Kidney glomerular epithelial cell (primary cell): ENCODE data around the gene BCAT1.
"Not testable (repeated sequence)": the region's sequence is repeated elsewhere in the genome, so short reads cannot be mapped to it uniquely, and the experiment has no call there.

ENCODE experiments used
- DNase-seq: peaks from one replicate; lab custom pipeline; 2025; lab: John Stamatoyannopoulos, UW

The BCAT1 gene

DNA sequence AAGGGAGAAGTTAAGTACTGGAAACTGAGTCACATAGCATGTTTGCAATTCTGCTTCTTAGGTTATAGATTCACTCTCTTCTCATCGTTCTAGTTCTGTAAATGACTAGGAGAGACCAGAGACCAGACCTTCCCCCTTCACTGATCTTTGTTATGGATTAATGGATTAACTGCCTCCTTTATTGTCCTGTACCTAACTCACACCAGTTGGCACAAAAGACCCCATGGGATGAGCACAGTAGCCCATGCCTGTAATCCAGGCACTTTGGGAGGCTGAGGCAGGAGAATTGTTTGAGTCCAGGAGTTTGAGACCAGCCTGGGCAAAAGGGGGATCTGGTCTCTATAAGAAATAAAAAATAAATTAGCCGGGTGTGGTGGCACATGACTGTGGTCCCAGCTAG lies 20.8 kb downstream of the BCAT1 start:
- DNase-seq, result no peak

DNA sequence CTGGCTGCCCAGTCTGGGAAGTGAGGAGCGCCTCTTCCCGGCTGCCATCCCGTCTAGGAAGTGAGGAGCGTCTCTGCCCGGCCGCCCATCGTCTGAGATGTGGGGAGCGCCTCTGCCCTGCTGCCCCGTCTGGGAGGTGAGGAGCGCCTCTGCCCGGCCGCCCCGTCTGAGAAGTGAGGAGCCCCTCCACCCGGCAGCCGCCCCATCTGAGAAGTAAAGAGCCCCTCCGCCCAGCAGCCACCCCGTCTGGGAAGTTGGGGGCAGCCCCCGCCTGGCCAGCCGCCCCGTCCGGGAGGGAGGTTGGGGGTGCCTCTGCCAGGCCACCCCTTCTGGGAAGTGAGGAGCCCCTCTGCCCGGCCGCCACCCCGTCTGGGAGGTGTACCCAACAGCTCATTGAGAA lies 22.8 kb downstream of the BCAT1 start:
- DNase-seq, result not testable (repeated sequence)

DNA sequence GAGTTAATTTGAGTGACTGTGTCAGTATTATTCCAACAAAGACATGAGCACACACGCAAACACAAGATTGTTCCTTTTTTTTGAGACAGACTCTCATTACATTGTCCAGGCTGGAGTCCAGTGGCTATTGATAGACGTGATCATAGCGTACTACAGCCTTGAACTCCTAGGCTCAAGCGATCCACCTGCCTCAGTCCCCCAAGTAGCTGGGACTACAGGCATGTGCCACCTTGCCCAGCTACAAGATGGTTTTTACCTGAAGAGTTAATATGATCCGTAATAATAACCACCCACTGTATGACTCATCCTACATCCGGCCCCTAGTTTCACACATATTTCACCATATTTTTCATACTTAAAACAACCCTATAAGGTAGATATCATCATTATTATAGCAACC lies 26.8 kb downstream of the BCAT1 start:
- no peak for DNase-seq

DNA sequence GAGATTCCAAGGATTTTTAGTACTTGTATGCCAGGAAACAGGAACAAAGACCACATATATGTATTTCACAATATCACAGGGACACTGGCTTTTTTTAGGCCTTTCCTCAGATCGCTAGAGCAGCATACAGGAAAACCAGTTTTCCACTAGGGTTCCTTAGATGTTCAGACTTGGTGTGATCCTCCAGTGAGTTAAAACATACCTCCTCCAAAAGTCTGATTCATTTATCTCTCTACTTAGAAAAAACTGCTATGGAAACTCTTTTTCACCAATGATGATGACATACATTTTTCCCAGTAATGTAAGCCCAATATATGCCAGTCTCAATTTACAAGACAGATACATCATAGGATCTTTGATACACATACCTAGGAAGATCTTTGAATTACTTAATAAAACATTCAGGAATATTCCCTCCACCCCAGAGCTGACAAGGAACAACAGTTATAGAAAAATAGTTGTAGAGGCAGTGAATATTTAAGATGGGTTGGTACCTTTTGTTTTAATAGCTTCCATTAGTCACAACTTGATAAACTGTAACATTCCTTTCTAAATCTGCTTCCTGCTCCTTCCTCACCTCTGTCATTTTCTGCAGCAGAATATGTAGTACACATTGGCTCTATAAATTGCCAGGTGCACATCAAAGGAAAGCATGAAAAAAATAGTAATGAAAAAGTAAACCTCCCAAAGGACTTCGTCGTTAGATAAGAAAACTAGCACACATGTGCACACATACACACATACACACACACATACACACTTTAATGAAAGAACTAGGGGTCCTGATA lies 27.5 kb downstream of the BCAT1 start:
- DNase-seq, result peak; percentile 14

DNA sequence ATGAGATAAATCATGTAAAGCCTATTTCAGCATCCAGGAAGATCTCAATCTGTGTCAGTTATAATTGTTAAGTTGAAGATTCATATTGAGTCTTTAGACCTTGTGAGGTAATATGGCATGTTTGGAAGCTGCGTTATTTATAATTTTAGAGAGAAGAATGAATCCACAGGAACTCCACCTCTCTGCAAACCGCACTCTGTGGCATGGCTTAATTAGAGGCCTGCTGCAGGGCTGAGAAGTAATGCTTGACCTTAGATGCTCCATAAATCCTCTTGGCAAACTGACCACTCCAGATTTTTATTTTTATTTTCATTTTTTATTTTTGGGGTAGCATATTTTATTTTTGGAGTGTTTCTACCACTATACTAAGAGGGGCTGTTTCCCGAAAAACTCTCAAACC lies 28.8 kb downstream of the BCAT1 start:
- no peak for DNase-seq

DNA sequence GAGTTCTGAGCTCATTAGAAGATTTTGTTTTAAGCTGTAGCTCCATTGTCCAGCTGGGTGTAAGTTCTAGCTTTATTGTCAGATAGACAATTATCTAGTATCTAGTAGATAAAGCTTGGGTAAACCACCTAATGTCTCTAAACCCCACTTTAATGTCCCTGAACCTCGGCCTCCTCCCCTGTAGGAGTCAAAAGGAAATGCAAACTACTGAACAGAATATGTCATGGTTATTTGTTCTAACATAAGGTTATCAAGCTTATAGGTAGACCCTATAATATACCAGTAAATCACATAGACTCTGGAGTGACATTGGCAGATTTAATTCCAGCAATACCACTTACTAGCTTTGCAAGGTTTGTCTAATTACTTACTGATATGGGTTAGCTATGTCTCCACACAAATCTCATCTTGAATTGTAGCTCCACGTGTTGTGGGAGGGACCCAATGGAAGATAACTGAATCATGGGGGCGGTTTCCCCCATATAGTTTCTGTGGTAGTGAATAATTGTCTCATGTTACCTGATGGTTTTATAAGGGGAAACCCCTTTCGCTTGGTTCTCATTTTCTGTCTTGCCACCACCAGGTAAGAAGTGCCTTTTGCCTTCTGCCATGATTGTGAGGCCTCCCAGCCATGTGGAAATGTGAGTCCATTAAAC lies 29.4 kb downstream of the BCAT1 start:
- no peak for DNase-seq

DNA sequence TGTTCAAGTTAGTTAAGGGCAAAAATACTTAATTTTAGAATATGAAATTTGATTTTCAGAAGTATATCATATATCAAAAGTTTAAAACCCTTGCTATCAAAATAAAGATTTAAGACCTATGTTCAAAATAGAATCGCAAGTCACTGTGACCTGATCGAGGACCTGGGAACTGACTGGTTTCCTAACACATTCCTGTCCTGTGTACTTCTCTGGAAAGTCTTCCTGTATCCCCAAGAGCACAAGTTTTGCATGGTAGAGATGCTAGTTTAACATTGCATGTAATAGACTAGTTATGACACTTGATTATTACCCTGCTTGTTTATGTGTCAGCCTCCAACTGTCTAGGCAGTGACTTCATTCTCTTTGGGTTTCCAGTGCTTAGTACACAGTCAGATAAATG lies 30.3 kb downstream of the BCAT1 start:
- DNase-seq, result no peak

DNA sequence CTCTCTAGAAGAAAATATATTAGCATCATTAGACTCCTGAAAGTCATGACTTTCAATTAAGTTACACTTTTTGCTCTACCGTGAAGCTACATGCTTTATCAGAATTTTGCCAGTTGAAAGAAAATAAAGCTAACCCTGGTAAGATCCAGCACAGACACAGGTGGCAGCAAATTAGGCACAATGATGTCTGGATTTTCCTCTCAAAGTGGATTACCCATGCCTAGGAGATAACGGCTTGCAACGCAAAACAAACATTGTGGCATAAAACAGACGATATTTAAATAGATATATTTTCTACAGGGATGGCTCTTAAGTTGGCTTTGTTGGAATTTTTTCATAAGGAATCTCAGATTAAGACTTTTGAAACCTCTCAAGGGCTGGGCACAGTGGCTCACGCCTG lies 33.4 kb downstream of the BCAT1 start:
- no peak for DNase-seq

DNA sequence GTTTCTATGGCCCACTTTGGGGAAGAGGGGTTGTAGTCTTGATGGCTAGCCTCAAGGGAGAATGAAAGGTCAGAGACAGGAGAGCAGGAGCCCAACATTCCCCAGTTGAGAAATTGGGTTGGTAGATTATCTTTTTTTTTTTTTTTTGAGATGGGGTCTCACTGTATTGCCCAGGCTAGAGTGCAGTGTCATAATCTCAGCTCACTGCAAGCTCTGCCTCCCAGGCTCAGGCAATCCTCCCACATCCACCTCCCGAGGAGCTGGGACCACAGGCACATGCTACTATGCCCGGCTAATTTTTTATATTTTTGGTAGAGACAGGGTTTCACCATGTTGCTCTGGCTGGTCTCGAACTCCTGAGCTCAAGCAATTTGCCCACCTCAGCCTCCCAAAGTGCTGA lies 34.9 kb downstream of the BCAT1 start:
- no peak for DNase-seq

DNA sequence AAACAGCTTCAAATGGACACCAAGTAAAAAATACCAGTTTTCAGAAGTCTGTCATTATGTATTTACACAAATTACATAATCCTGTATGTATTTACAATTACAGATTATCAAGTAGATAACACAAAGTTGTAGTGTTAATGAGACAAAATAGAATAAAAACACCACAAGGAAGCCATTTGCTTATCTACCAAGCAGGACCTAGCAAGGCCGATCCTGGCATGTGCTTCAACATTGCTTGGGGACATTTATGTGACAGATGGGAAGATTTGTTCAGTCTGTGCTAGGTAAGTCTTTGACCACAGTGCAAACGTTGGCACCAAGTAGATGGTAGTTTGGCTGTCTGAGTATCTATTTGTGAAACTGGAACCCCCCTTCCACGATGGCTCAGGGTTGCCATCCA lies 35.8 kb downstream of the BCAT1 start:
- DNase-seq, result no peak

DNA sequence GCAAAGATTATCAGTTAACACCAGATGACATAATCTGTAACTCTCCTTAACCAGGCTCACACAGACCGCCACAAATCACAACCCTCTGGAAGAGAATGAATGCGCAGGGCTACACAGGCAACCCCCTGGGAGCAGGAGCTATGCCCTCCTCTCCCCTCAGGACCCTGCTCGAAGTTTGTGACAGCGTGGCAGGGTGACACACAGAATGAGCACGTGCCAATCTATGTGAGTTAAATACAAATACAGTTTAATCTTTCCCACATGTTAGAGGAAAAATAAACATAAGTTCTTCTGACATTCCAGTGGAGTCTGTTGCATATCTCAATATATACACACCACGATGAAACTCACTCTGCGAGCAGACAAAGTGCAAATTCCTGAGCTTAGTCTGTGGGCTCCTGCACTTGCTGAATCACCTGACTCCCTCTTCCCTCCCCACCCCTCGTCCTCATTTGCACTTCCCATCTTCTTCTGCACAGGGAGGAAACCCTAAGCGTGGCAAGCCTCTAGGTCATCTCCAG lies 37.6 kb downstream of the BCAT1 start:
- peak; percentile 42 for DNase-seq

DNA sequence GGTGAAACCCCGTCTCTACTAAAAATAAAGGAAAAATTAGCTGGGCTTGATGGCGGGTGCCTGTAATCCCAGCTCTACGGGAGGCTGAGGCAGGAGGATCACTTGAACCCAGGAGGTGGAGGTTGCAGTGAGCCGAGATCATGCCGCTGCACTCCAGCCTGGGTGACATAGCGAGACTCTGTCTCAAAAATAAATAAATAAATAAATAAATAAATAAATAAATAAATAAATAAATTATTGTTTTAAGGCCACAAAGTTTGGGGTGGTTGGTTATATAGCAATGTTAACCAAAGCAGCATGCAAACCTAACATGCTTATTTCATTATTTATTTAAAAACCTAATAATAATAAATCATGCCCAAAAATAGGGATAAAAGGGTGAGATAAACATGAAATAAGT lies 38.7 kb downstream of the BCAT1 start:
- not testable (repeated sequence) for DNase-seq

DNA sequence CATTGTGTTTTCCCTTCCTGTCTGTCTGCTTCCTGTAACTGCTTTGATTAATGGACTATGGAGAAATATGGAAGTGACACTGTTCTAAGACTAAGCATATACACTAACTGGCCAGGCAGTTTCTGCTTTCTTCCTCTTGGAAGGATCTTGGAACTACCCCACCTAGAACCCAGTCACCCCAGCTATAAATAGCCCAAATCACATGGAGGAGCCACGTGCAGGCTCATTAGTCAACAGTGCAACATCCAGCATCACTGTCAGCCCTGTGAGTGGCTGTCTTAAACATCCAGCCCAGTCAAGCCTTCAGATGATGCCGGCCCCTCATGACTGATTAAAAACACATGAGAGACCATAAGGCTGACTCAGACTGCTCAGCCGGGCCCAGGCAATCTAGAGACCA lies 39.2 kb downstream of the BCAT1 start:
- no peak for DNase-seq

DNA sequence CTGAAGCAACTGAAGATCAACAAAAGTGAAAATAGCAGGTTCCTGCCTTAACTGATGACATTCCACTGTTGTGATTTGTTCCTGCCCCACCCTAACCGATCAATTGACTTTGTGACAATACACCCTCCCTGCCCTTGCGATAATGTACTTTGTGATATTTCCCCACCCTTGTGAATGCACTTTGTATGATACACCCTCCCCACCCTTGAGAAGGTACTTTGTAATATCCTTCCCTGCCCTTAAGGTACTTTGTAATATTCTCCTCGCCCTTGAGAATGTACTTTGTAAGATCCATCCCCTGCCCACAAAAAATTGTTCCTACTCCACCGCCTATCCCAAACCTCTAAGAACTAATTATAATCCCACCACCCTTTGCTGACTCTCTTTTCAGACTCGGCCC lies 41.4 kb downstream of the BCAT1 start:
- DNase-seq, result no peak

DNA sequence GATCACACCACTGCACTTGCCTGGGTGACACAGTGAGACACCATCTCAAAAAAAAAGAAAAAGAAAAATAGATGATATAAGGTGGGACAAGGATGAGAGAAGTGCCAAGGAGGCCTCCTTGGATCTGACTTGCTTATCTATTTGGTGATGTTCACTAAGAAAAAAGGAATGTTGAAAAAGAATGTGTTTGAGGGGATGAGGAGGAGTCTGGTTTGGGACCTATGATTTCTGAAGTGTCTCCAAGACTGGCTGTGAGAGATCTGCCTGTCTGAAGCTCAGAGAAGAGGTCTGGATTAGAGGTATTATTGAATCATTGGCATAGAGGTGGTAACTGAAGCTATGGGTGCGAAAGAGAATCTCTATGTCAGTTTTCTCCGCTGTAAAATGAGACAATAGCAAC lies 42.8 kb downstream of the BCAT1 start:
- DNase-seq, result no peak

DNA sequence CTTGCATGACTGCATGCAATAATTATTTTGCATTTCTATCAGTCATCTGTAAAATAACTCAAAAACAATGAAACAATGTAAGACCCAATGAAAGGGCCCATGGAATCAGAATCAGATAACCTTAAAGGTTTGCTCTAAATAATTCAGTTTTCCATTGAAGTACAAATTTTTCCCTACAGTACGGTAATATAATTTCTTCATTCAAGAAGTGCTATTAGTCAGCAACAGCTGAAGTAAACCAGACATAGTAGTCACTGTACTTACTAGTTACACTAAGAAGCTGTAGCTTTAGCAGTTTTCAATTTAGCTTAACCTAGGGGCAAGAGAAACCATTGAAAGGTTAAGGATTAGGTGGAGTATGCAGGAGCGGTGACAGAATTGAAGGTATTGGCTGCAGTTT lies 43.5 kb downstream of the BCAT1 start:
- DNase-seq, result no peak

DNA sequence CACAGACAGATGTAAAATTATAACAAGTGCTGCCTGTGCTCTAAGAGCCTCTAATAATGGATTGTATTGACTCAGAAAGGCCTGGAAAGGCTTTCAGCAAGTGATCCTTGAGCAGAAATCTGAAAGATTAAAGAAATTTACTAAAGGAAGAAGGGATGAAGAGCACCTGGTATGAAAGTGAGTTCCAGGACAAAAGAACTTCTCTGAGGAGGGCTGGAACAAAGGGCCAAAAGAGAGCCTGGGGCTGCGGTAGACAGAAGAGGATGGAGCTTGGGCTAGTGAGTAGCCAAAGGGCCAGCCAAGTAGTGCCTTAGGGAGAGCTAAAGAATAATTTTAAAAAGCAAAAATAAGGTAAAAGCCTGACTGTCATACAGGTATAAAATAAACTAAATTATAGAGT lies 44.0 kb downstream of the BCAT1 start:
- no peak for DNase-seq

DNA sequence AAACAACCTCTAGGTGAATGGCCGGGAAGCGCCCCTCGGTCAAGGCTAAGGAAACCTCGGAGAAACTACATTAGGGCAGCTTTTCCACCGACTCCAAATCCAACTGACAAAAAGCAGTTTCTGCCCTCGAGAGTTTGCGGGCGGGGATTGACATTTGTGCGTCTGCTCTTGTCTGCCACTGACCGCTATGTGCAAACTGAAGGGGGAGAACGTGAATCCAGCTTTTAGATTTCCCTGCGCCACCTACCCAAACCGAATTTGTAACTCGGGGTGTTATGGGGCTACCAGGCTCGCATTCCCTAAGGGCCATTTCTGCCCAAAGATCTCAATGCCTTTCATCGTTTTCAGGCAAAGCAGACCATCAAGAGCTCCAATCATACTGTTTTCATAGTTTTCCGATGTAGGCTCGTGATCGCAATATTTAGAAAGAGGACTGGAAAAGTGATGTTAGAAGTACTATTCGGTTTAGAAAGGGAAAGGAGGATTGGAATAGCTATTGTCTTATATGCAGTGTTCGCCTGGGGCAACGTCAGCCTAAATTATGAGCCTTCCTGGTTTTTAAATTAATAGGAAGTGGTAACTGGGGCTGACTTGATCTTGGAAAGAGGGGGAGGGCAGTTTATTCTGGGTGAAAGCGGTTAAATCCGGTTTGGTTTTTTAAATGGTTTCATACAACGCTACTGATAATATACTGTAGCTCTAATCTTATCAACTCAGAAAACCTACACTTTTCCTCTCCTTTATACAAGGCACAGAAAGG lies 45.4 kb downstream of the BCAT1 start:
- no peak for DNase-seq

DNA sequence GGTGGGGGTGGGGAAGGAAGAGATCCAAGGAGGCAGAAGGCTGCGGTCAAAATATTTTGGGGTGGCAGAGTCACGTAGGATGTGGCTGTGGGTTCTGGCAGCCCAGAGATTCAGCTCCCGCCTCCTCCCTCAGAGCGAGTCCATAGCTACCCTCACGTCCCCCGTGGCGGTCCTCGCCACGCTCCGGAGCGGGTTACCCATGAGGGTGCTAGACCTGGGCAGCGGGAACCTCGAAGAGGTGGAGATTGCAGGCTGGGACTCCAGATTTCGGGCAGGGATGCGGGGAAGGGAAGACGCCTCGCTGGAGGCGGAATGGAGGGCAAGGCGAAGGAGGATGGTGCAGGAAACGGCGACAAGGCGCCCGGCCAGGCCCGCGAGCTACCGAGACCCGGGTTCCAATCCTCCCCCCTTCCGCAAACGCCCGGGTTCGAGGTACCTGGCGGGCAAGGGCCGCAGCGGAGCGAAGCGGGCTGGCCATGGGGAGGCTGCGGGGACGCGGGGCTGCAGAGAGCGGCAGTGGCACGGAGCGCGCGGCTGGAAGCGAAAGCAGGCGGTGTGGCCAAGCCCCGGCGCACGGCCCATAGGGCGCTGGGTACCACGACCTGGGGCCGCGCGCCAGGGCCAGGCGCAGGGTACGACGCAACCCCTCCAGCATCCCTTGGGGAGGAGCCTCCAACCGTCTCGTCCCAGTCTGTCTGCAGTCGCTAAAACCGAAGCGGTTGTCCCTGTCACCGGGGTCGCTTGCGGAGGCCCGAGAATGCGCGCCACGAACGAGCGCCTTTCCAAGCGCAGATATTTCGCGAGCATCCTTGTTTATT lies 46.2 kb downstream of the BCAT1 start:
- no peak for DNase-seq

DNA sequence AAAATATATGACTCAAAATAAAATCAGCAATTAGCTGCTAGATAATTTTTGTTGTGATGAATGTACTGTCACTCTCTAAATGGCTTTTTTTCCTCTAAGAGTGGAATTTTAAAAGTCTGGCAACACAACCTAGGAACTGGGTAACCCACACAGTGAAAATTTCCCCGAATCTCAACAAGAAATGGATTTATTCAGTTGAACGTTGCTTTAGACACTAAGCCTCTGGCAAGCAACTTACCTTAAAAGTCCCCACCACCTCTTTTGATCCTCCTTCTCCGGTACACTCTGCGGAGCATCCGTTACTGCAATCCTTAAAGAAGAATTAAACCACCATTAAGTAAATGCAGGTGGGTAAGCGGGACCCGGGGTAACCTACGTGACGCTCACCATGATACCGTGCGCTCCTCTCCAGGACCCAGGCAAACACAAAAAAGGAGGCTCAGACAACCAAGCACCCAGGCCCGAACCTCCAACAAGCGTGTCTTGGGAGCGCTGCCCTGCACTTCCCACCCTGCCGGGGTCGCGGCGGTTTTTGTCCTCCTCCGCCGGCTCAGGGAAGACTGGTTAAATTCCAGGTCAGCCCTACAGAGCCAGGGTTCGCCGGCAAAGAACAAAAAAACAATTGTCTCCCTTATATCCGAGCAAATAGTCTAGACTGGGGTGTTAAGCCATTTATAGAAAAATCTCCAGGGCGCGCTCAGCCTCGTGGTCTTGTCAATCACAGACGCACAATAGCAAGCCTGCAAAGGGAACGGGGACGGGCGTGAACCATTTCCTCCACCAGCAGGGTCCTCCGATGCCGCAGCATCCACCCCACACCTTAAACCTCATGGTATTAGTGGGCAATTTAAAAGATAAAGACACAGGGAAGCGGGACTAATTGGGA lies 47.1 kb downstream of the BCAT1 start:
- no peak for DNase-seq

DNA sequence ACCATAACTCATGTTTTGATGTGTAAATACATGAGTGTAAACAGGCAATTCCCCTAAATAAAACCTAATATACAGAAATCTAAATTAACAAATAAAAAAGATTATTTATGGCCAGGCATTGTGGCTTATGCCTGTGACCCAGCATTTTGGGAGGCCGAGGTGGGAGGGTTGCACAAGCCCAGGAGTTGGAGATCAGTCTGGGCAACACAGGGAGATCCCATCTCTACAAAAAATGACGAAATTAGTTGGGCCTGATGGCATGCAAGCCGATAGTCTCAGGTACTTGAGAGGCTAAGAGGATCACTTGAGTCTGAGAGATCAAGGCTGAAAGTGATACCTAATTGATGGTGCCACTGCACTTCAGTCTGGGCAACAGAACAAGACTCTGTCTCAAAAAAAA lies 48.7 kb downstream of the BCAT1 start:
- no peak for DNase-seq
